Cerebellar cortex (tissue), 1 donor: ENCODE results near the gene RPS6KL1.
A peak's percentile ranks its signal among the peaks of the same experiment; 100 is the strongest.

ENCODE experiments used
- DNase-seq: peaks from one replicate; pipeline ENCODE4 v3.0.0-alpha.2; 2015; ENCODE audit warnings: low spot score

Gene RPS6KL1

GRCh38 chr14:74951443-74952179 lies 28.6 kb upstream of the RPS6KL1 start:
- DNase-seq: no peak

GRCh38 chr14:74950795-74951442 lies 27.9 kb upstream of the RPS6KL1 start:
- no peak for DNase-seq

GRCh38 chr14:74949859-74950573 lies 27.0 kb upstream of the RPS6KL1 start:
- DNase-seq: no peak

GRCh38 chr14:74949191-74949601 lies 26.1 kb upstream of the RPS6KL1 start:
- no peak for DNase-seq

- DNase-seq: no peak
Observed at GRCh38 chr14:74948228-74949175, 25.4 kb upstream of the RPS6KL1 start.

GRCh38 chr14:74947353-74948227 lies 24.5 kb upstream of the RPS6KL1 start:
- DNase-seq: no peak

- DNase-seq: no peak
Observed at GRCh38 chr14:74946659-74947281, 23.7 kb upstream of the RPS6KL1 start.

- peak; percentile 80 for DNase-seq
Observed at GRCh38 chr14:74945852-74946658, 23.0 kb upstream of the RPS6KL1 start.

- DNase-seq: peak; percentile 33
Observed at GRCh38 chr14:74945261-74945851, 22.3 kb upstream of the RPS6KL1 start.

GRCh38 chr14:74942608-74943007 lies 19.5 kb upstream of the RPS6KL1 start:
- no peak for DNase-seq

GRCh38 chr14:74942181-74942580 lies 19.1 kb upstream of the RPS6KL1 start:
- DNase-seq: no peak

- no peak for DNase-seq
Observed at GRCh38 chr14:74941676-74942097, 18.6 kb upstream of the RPS6KL1 start.

GRCh38 chr14:74940956-74941565 lies 18.0 kb upstream of the RPS6KL1 start:
- no peak for DNase-seq

- no peak for DNase-seq
Observed at GRCh38 chr14:74938531-74939495, 15.8 kb upstream of the RPS6KL1 start.

- DNase-seq: no peak
Observed at GRCh38 chr14:74937171-74937570, 14.1 kb upstream of the RPS6KL1 start.

- no peak for DNase-seq
Observed at GRCh38 chr14:74936731-74937130, 13.7 kb upstream of the RPS6KL1 start.

GRCh38 chr14:74936151-74936550 lies 13.1 kb upstream of the RPS6KL1 start:
- DNase-seq: no peak

GRCh38 chr14:74935360-74935680 lies 12.3 kb upstream of the RPS6KL1 start:
- DNase-seq: no peak
